Endothelial cell of umbilical vein (primary cell): Measurements from ENCODE around the gene OSBPL8. TPM values are rescaled to one million over a fixed set of nuclear protein-coding genes. Genes with fewer than 3 reads are reported as not detected.

Source experiments
- BruUV-seq: library from RNA; stranded (reverse); fragments of 400-500 nt; replicated peaks from 2 replicates; lab custom pipeline; 2021; lab: Mats Ljungman, UMichigan
- CTCF ChIA-PET: fragments of 300-600, 350-600 bp; sonication (Branson Sonifier 250); formaldehyde crosslinking; loops from one replicate; lab custom pipeline; 2021; ENCODE audit warnings: antibody characterized with exemption, inconsistent platforms; lab: Charles Lee
- POLR2A ChIA-PET: fragments of 300-600, 350-600 bp; sonication (Branson Sonifier 250); formaldehyde crosslinking; loops from one replicate; lab custom pipeline; 2021; ENCODE audit warnings: antibody characterized with exemption, inconsistent platforms; lab: Charles Lee
- DNase-seq: peaks from one replicate; pipeline ENCODE4 v3.0.0-alpha.2; 2011; ENCODE audit warnings: low read depth, low spot score
- FAIRE-seq: peaks from 2 replicates; lab custom pipeline; 2011; peaks lifted over from hg19 to GRCh38; lab: Jason Lieb, UNC
- H2AFZ ChIP-seq: 2 replicates; pipeline ENCODE4 v1.6.0; 2012; ENCODE audit warnings: low read depth, low read length, control low read depth, inconsistent platforms
- H3K27ac ChIP-seq: 2 replicates; pipeline ENCODE4 v1.5.1; 2011; ENCODE audit warnings: low read depth, mild to moderate bottlenecking, control low read depth, low read length, moderate library complexity; ENCODE audit not compliant: insufficient read depth
- H3K27me3 ChIP-seq, 2 experiments: 2 replicates each; pipeline versions ENCODE4 v1.6.0 to v1.6.1; 2011; ENCODE audit warnings: low read length in 2 of 2, mixed read lengths in 1 of 2; ENCODE audit not compliant: control insufficient read depth in 2 of 2, insufficient read depth in 2 of 2
- H3K36me3 ChIP-seq, 2 experiments: 2 replicates in 1 of 2; 3 replicates in 1 of 2; pipeline ENCODE4 v1.5.1; 2011; ENCODE audit warnings: low read length in 2 of 2, mild to moderate bottlenecking in 1 of 2, moderate library complexity in 1 of 2; ENCODE audit not compliant: control insufficient read depth in 2 of 2, insufficient read depth in 2 of 2; ENCODE audit errors: extremely low read depth in 1 of 2
- H3K4me1 ChIP-seq: 3 replicates; pipeline ENCODE4 v1.5.1; 2011; ENCODE audit warnings: mild to moderate bottlenecking, low read length; ENCODE audit not compliant: control insufficient read depth, insufficient read depth; ENCODE audit errors: extremely low read depth
- H3K4me2 ChIP-seq: 2 replicates; pipeline ENCODE4 v1.6.1; 2011; ENCODE audit warnings: low read length, control low read depth, mixed read lengths; ENCODE audit not compliant: insufficient read depth
- H3K4me3 ChIP-seq, 3 experiments: fragments of 200-600 bp in 1 of 3; sonication (generic), shearing (Covaris generic) in 1 of 3; replicated peaks in 1 of 3; 2 replicates each; pipeline ENCODE4 v1.5.1; 2011 to 2016; ENCODE audit warnings: control low read depth in 3 of 3, low read length in 3 of 3, mild to moderate bottlenecking in 2 of 3, inconsistent platforms in 1 of 3, low read depth in 1 of 3, moderate library complexity in 1 of 3; ENCODE audit not compliant: insufficient read depth in 1 of 3
- H3K79me2 ChIP-seq: 2 replicates; pipeline ENCODE4 v1.6.0; 2012; ENCODE audit warnings: low read length, inconsistent platforms; ENCODE audit not compliant: control insufficient read depth, insufficient read depth
- H3K9ac ChIP-seq: replicated peaks from 2 replicates; pipeline ENCODE3; 2011; ENCODE audit warnings: low read length, control low read depth; ENCODE audit not compliant: insufficient read depth; ENCODE audit errors: extremely low read depth
- H3K9me1 ChIP-seq: replicated peaks from 3 replicates; pipeline ENCODE4 v1.6.0; 2011; ENCODE audit warnings: mild to moderate bottlenecking, low read length; ENCODE audit not compliant: control insufficient read depth, insufficient read depth; ENCODE audit errors: extremely low read depth
- H3K9me3 ChIP-seq: replicated peaks from 2 replicates; pipeline ENCODE4 v1.5.1; 2012; ENCODE audit warnings: low read length, inconsistent platforms; ENCODE audit not compliant: control insufficient read depth, insufficient read depth
- H4K20me1 ChIP-seq: replicated peaks from 2 replicates; pipeline ENCODE3; 2011; ENCODE audit warnings: mild to moderate bottlenecking, low read length; ENCODE audit not compliant: control insufficient read depth, insufficient read depth; ENCODE audit errors: extremely low read depth
- EZH2 ChIP-seq: IDR thresholded peaks from 2 replicates; pipeline ENCODE4 v1.6.1; 2012; ENCODE audit warnings: borderline replicate concordance, low read depth, mild to moderate bottlenecking, moderate library complexity, low read length, inconsistent platforms; ENCODE audit not compliant: severe bottlenecking
- FOS ChIP-seq: IDR thresholded peaks from 2 replicates; pipeline ENCODE4 v1.6.1; 2011; ENCODE audit warnings: mild to moderate bottlenecking, low read length, moderate library complexity, borderline replicate concordance; ENCODE audit not compliant: insufficient read depth
- GATA2 ChIP-seq: IDR thresholded peaks from 2 replicates; pipeline ENCODE4 v1.7.0; 2011; ENCODE audit warnings: low read depth, mild to moderate bottlenecking, moderate library complexity, mixed read lengths, low read length; ENCODE audit not compliant: insufficient read length, insufficient read depth
- JUN ChIP-seq: IDR thresholded peaks from 2 replicates; pipeline ENCODE4 v1.6.1; 2011; ENCODE audit warnings: borderline replicate concordance, low read depth; ENCODE audit not compliant: insufficient read length, insufficient read depth
- MYC ChIP-seq: IDR thresholded peaks from one replicate; pipeline ENCODE4 v1.6.1; 2011; ENCODE audit warnings: mild to moderate bottlenecking, low read depth, low read length
- POLR2A ChIP-seq: IDR thresholded peaks from 2 replicates; pipeline ENCODE4 v1.6.1; 2012; ENCODE audit warnings: low read depth, mild to moderate bottlenecking, control low read depth, low read length
- POLR2AphosphoS5 ChIP-seq: IDR thresholded peaks from 2 replicates; pipeline ENCODE4 v1.6.1; 2012; ENCODE audit warnings: low read depth, mild to moderate bottlenecking, control low read depth, low read length, moderate library complexity; ENCODE audit not compliant: insufficient read depth
- dilution Hi-C: fragments of 300-500 bp; cut with MboI; formaldehyde crosslinking; loops from one replicate; pipeline ENCODE4 v1.15.0; 2019; ENCODE audit warnings: low sequenced_read_pairs; ENCODE audit not compliant: extremely low pct_ligation_motif_present
- intact Hi-C: fragments of 100-400 bp; cut with micrococcal nuclease; formaldehyde crosslinking; loops from one replicate; pipeline ENCODE4 v1.10.0; 2022
- polyA plus RNA-seq, 4 experiments: library from polyadenylated mRNA; depleted of rRNA in 3 of 4; stranded (reverse) in 3 of 4; unstranded in 1 of 4; fragments of >200 nt; gene quantifications; 2 replicates each; pipeline versions ENCODE4 v1.2.1 to v1.2.3, GENCODE V29; 2011 to 2012; ENCODE audit warnings: missing spikeins in 1 of 4
- total RNA-seq: library from RNA; stranded (reverse); gene quantifications from 2 replicates; pipeline ENCODE4 v1.2.3, GENCODE V29; 2021
- TF ChIP-seq, protein P1 (sequence below): IDR thresholded peaks from 2 replicates; pipeline ENCODE4 v1.6.1; 2011; ENCODE audit not compliant: insufficient read depth, insufficient read length

Gene OSBPL8
- total and polyA plus RNA-seq, 2 donors (not counting 3 experiments of a cell fraction or from before 2014, with no cell fraction given), result 10.3 to 47.6 TPM

DNA sequence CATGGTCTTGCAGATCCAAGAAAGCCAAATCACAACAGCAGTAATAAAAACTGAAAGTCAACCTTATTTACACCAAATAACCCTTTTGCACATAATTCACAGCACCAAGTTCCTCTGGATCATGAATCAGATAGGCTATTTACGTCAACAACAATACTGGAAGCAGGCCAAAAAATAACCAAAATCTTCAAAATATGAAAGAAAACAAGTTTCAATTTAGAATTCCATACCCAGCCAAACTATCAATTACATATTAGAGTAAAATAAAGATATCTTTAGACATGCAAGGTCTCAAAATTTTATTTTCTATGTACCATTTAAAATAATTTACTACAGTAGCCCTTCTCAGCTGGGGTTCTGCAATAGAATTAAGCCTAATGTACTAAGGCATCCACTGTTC, 134.6 kb downstream of the OSBPL8 start:
- POLR2A ChIA-PET, result no interaction called here
- FAIRE-seq (no peak), DNase-seq (no peak)
- Histone ChIP-seq H3K27ac (no peak overlapping the region), H3K27me3 (no peaks in the 10 kb centered on the region), H3K9me3 (peaks cover 6% of the 10 kb centered on the region), H3K9ac (no peak overlapping the region), H3K9me1 (no peaks in the 10 kb centered on the region), H3K4me3 (no peak overlapping the region), H3K36me3 (no peaks in the 10 kb centered on the region), H3K4me1 (no peaks in the 10 kb centered on the region), H4K20me1 (no peaks in the 10 kb centered on the region), H3K4me2 (no peak overlapping the region), H2AFZ (no peak overlapping the region), H3K79me2 (peaks cover 1% of the 10 kb centered on the region)
- dilution Hi-C loops (no loop called here), intact Hi-C loops (no loop called here)
- TF ChIP-seq POLR2A, result no peak
- no peak for TF ChIP-seq JUN
- TF ChIP-seq GATA2, result no peak
- TF ChIP-seq EZH2, result no peak
- TF ChIP-seq POLR2AphosphoS5, result no peak
- TF ChIP-seq, protein P1, sequence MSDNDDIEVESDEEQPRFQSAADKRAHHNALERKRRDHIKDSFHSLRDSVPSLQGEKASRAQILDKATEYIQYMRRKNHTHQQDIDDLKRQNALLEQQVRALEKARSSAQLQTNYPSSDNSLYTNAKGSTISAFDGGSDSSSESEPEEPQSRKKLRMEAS, result no peak
- no peak for TF ChIP-seq MYC
- TF ChIP-seq FOS, result no peak
- BruUV-seq, result no TSS peak
- CTCF ChIA-PET, result no interaction called here
